Mucosa of stomach (tissue), 1 donor: ENCODE results near the gene HILPDA.

Source experiments
- H3K27me3 ChIP-seq: one replicate; pipeline ENCODE4 v1.7.0; 2013; ENCODE audit warnings: mild to moderate bottlenecking, low read length; ENCODE audit not compliant: control insufficient read depth, insufficient read depth
- H3K36me3 ChIP-seq: one replicate; pipeline ENCODE4 v1.7.0; 2013; ENCODE audit warnings: low read length; ENCODE audit not compliant: control insufficient read depth, insufficient read depth
- H3K4me1 ChIP-seq: one replicate; pipeline ENCODE4 v1.7.0; 2013; ENCODE audit warnings: mild to moderate bottlenecking, low read length; ENCODE audit not compliant: control insufficient read depth, insufficient read depth
- H3K4me3 ChIP-seq: one replicate; pipeline ENCODE4 v1.7.0; 2013; ENCODE audit warnings: low read length
- H3K9ac ChIP-seq: one replicate; pipeline ENCODE4 v1.7.0; 2013; ENCODE audit warnings: mild to moderate bottlenecking, low read length, moderate library complexity
- H3K9me3 ChIP-seq: one replicate; pipeline ENCODE4 v1.7.0; 2013; ENCODE audit warnings: mild to moderate bottlenecking, low read length, moderate library complexity; ENCODE audit not compliant: control insufficient read depth
- donor health status: Pancreatic carcinoma.

HILPDA gene

GRCh38 chr7:128437426-128438332 lies 18.0 kb upstream of the HILPDA start:
- Histone ChIP-seq H3K36me3 (no peaks in the 10 kb centered on the region), H3K9ac (no peak overlapping the region), H3K4me1 (peaks cover 8% of the 10 kb centered on the region)

GRCh38 chr7:128442356-128442755 lies 13.3 kb upstream of the HILPDA start:
- H3K9me3 ChIP-seq, result no peaks in the 10 kb centered on the region
- H3K9ac ChIP-seq, result no peak overlapping the region
- no peaks in the 10 kb centered on the region for H3K36me3 ChIP-seq
- no peaks in the 10 kb centered on the region for H3K27me3 ChIP-seq
- H3K4me1 ChIP-seq, result peaks cover 6% of the 10 kb centered on the region
- no peak overlapping the region for H3K4me3 ChIP-seq

More at GRCh38 chr7:128437426-128438332, 18.0 kb upstream of the HILPDA start:
- H3K4me3 ChIP-seq, result no peak overlapping the region
- H3K27me3 ChIP-seq, result no peaks in the 10 kb centered on the region
- no peaks in the 10 kb centered on the region for H3K9me3 ChIP-seq

GRCh38 chr7:128443831-128444600 lies 11.7 kb upstream of the HILPDA start:
- H3K9me3 ChIP-seq, result no peaks in the 10 kb centered on the region
- H3K4me3 ChIP-seq, result no peak overlapping the region
- no peaks in the 10 kb centered on the region for H3K36me3 ChIP-seq
- H3K4me1 ChIP-seq, result peaks cover 6% of the 10 kb centered on the region
- no peaks in the 10 kb centered on the region for H3K27me3 ChIP-seq
- H3K9ac ChIP-seq, result peak overlapping the region; percentile 16

GRCh38 chr7:128446306-128446705 lies 9.4 kb upstream of the HILPDA start:
- no peak overlapping the region for H3K9ac ChIP-seq

GRCh38 chr7:128447941-128448564 lies 7.6 kb upstream of the HILPDA start:
- no peaks in the 10 kb centered on the region for H3K9me3 ChIP-seq
- peaks cover 6% of the 10 kb centered on the region for H3K4me1 ChIP-seq
- no peak overlapping the region for H3K9ac ChIP-seq
- H3K36me3 ChIP-seq, result no peaks in the 10 kb centered on the region
- H3K4me3 ChIP-seq, result no peak overlapping the region
- H3K27me3 ChIP-seq, result no peaks in the 10 kb centered on the region

More at GRCh38 chr7:128446306-128446705, 9.4 kb upstream of the HILPDA start:
- Histone ChIP-seq H3K4me3 (no peak overlapping the region), H3K4me1 (peaks cover 6% of the 10 kb centered on the region), H3K27me3 (no peaks in the 10 kb centered on the region), H3K36me3 (no peaks in the 10 kb centered on the region), H3K9me3 (no peaks in the 10 kb centered on the region)

- no peaks in the 10 kb centered on the region for H3K36me3 ChIP-seq
- H3K9ac ChIP-seq, result no peak overlapping the region
- H3K4me3 ChIP-seq, result no peak overlapping the region
- H3K27me3 ChIP-seq, result no peaks in the 10 kb centered on the region
- no peaks in the 10 kb centered on the region for H3K9me3 ChIP-seq
- H3K4me1 ChIP-seq, result peaks cover 8% of the 10 kb centered on the region
Measured at GRCh38 chr7:128448751-128449302, 6.9 kb upstream of the HILPDA start.

GRCh38 chr7:128450409-128450808 lies 5.3 kb upstream of the HILPDA start:
- peaks cover 20% of the 10 kb centered on the region for H3K4me1 ChIP-seq
- no peaks in the 10 kb centered on the region for H3K9me3 ChIP-seq
- H3K9ac ChIP-seq, result no peak overlapping the region
- no peaks in the 10 kb centered on the region for H3K27me3 ChIP-seq
- H3K4me3 ChIP-seq, result no peak overlapping the region
- no peaks in the 10 kb centered on the region for H3K36me3 ChIP-seq

- Histone ChIP-seq H3K4me1 (peaks cover 21% of the 10 kb centered on the region), H3K36me3 (no peaks in the 10 kb centered on the region), H3K9ac (no peak overlapping the region), H3K4me3 (no peak overlapping the region), H3K27me3 (no peaks in the 10 kb centered on the region), H3K9me3 (no peaks in the 10 kb centered on the region)
Measured at GRCh38 chr7:128450913-128451312, 4.8 kb upstream of the HILPDA start.

GRCh38 chr7:128452552-128452951 lies 3.1 kb upstream of the HILPDA start:
- H3K36me3 ChIP-seq, result no peaks in the 10 kb centered on the region
- H3K27me3 ChIP-seq, result no peaks in the 10 kb centered on the region
- H3K4me3 ChIP-seq, result no peak overlapping the region
- H3K4me1 ChIP-seq, result peaks cover 32% of the 10 kb centered on the region
- no peak overlapping the region for H3K9ac ChIP-seq
- no peaks in the 10 kb centered on the region for H3K9me3 ChIP-seq

- no peaks in the 10 kb centered on the region for H3K27me3 ChIP-seq
- H3K36me3 ChIP-seq, result no peaks in the 10 kb centered on the region
- no peaks in the 10 kb centered on the region for H3K9me3 ChIP-seq
- H3K4me3 ChIP-seq, result no peak overlapping the region
- H3K9ac ChIP-seq, result no peak overlapping the region
- H3K4me1 ChIP-seq, result peaks cover 32% of the 10 kb centered on the region
Measured at GRCh38 chr7:128453836-128454804, 1.6 kb upstream of the HILPDA start.
